DMS79 treated with DMSO at 0.1 percent for 48 hours (cell line): ENCODE results near the gene KCNB1.

Experiments
- DNase-seq: peaks from one replicate; lab custom pipeline; 2025; lab: John Stamatoyannopoulos, UW

KCNB1 gene

GRCh38 chr20:49388744-49389143 lies 93.7 kb downstream of the KCNB1 start:
- no peak for DNase-seq

GRCh38 chr20:49387581-49387939 lies 94.9 kb downstream of the KCNB1 start:
- DNase-seq: no peak

GRCh38 chr20:49386848-49387580 lies 95.5 kb downstream of the KCNB1 start:
- peak; percentile 60 for DNase-seq

GRCh38 chr20:49385465-49385864 lies 97.0 kb downstream of the KCNB1 start:
- no peak for DNase-seq

GRCh38 chr20:49384437-49385434 lies 97.7 kb downstream of the KCNB1 start:
- no peak for DNase-seq

- DNase-seq: peak; percentile 74
Observed at GRCh38 chr20:49381558-49382493, 100.6 kb downstream of the KCNB1 start.

GRCh38 chr20:49380337-49380780 lies 102.1 kb downstream of the KCNB1 start:
- DNase-seq: no peak

GRCh38 chr20:49379338-49379737 lies 103.1 kb downstream of the KCNB1 start:
- no peak for DNase-seq

GRCh38 chr20:49377326-49377725 lies 105.1 kb downstream of the KCNB1 start:
- DNase-seq: no peak

GRCh38 chr20:49375170-49375569 lies 107.3 kb downstream of the KCNB1 start:
- DNase-seq: no peak

- peak; percentile 61 for DNase-seq
Observed at GRCh38 chr20:49372095-49372734, 110.3 kb downstream of the KCNB1 start.

GRCh38 chr20:49368596-49368995 lies 113.9 kb downstream of the KCNB1 start:
- no peak for DNase-seq

- DNase-seq: no peak
Observed at GRCh38 chr20:49367113-49367512, 115.4 kb downstream of the KCNB1 start.

GRCh38 chr20:49366687-49367086 lies 115.8 kb downstream of the KCNB1 start:
- no peak for DNase-seq

- DNase-seq: no peak
Observed at GRCh38 chr20:49361862-49362660, 120.4 kb downstream of the KCNB1 start.

- DNase-seq: no peak
Observed at GRCh38 chr20:49360242-49360968, 122.1 kb downstream of the KCNB1 start.

GRCh38 chr20:49356676-49357075 lies 125.8 kb downstream of the KCNB1 start:
- no peak for DNase-seq

- DNase-seq: no peak
Observed at GRCh38 chr20:49354673-49355072, 127.8 kb downstream of the KCNB1 start.

GRCh38 chr20:49353348-49353747 lies 129.1 kb downstream of the KCNB1 start:
- DNase-seq: no peak

GRCh38 chr20:49352751-49353150 lies 129.7 kb downstream of the KCNB1 start:
- DNase-seq: no peak
